Measurements from ENCODE around the gene C16orf92.

- no peak for TF ChIP-seq TCF4 (CRISPR knock-in tag; IDR thresholded peaks at IDR 0.05; ENCODE audit: borderline replicate concordance)
- no peak for TF ChIP-seq TSHZ2 (CRISPR knock-in tag; IDR thresholded peaks at IDR 0.05)
These were observed 47.0 kb upstream of the C16orf92 start for GRCh38 chr16:29975811-29976511.
